Transverse colon (tissue), 3 donors: ENCODE measurements around the gene CD37.

Source experiments
- EP300 ChIP-seq: sonication (generic); formaldehyde crosslinking; IDR thresholded peaks from one replicate; pipeline ENCODE4 v1.6.1; 2017; ENCODE audit warnings: antibody characterized with exemption, low read depth
- TF ChIP-seq, protein P1 (sequence below), 5 experiments: fragments of 200-600 bp in 3 of 5; fragments of 450-650 bp in 2 of 5; sonication (generic) in 3 of 5; IDR thresholded peaks; 1 replicate in 2 of 5; 2 replicates in 3 of 5; pipeline ENCODE4 v1.5.1; 2016 to 2017; ENCODE audit warnings: antibody characterized with exemption in 5 of 5, inconsistent platforms in 3 of 5, mild to moderate bottlenecking in 2 of 5, moderate library complexity in 1 of 5

DNA sequence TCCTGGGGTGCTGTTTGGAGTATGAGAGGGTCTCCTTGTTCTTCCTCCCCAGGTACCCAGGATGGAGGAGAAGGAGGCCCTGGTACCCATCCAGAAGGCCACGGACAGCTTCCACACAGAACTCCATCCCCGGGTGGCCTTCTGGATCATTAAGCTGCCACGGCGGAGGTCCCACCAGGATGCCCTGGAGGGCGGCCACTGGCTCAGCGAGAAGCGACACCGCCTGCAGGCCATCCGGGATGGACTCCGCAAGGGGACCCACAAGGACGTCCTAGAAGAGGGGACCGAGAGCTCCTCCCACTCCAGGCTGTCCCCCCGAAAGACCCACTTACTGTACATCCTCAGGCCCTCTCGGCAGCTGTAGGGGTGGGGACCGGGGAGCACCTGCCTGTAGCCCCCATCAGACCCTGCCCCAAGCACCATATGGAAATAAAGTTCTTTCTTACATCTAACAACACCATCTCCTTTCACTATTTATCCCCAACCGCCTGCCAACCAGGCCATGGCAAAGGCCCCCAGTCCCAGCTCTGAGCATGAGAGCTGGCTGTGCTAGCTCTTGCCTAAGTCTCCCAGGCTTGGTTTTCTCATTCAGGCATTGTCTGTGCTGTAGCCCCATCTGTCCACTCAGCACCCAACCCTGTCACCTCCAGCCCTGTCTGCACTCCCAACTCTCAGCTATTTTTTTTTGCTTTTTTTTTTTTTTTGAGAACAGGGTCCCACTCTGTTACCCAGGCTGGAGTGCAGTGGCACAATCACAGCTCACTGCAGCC lies 39.6 kb downstream of the CD37 start:
- TF ChIP-seq, protein P1, sequence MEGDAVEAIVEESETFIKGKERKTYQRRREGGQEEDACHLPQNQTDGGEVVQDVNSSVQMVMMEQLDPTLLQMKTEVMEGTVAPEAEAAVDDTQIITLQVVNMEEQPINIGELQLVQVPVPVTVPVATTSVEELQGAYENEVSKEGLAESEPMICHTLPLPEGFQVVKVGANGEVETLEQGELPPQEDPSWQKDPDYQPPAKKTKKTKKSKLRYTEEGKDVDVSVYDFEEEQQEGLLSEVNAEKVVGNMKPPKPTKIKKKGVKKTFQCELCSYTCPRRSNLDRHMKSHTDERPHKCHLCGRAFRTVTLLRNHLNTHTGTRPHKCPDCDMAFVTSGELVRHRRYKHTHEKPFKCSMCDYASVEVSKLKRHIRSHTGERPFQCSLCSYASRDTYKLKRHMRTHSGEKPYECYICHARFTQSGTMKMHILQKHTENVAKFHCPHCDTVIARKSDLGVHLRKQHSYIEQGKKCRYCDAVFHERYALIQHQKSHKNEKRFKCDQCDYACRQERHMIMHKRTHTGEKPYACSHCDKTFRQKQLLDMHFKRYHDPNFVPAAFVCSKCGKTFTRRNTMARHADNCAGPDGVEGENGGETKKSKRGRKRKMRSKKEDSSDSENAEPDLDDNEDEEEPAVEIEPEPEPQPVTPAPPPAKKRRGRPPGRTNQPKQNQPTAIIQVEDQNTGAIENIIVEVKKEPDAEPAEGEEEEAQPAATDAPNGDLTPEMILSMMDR (IDR thresholded peaks at IDR 0.05), result no peak
- TF ChIP-seq EP300, result no peak
